GM19023 (cell line): ENCODE results near the gene AGAP1.
"Not testable (repeated sequence)": the region's sequence is repeated elsewhere in the genome, so short reads cannot be mapped to it uniquely, and the experiment has no call there.

Source experiments
- ATAC-seq: cut with Tn5 transposase; IDR thresholded peaks from one replicate; pipeline ENCODE4 v1.9.1; 2021; ENCODE audit warnings: mild to moderate bottlenecking, moderate library complexity; ENCODE audit not compliant: unreplicated experiment

AGAP1 gene

DNA sequence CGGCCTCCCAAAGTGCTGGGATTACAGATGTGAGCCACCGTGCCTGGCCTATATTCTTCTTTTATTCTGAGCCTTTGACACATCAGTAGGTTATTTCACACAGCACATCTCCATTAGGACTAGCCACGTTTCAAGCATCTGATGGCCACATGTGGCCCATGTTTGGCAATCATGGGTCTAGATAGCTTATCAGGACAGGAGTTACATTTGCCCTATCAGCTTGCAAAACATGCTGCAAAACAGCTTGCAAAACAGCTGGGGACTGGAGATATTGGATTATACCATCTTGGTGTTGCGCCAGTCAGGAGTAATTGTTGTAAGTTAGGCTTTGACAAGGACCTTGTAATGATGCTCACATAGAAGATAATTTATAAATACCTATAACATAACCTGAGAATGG lies 579.4 kb downstream of the AGAP1 start:
- no peak for ATAC-seq

DNA sequence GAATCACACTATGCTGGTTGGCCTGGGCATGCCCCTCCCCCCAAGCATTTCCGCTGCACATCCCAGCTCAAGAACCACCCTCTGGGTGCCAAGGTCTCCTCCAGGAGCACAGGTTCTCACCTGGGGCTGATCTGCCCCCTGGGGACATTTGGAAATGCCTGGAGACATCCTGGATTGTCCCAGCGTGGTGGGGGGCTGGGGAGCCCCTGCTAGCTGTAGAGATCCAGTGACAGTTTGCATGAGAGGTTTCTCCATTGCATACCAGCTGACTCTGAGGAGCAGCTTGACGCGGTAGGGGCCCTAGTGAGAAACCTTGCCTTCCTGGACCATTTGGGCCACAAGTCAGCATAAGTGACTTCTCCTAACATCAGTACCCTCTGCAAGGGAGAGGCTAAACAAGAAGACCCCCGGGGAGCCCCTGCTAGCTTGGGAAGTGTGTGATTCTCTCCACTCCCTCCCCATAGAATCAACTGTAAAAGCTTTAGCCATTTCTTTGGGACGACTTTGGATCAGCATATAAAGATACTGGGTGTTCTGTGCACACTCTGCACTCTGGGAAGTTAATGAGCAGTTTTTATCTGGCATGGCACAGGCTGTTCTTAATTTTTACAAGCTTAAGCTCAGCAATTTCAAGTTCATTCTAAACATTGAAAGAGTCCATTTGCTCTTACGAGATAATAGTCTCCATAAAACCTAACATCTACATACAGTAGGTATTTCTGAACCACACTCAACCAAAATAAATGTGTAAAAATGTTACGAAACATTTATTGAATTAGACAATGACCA lies 580.2 kb downstream of the AGAP1 start:
- ATAC-seq: no peak

DNA sequence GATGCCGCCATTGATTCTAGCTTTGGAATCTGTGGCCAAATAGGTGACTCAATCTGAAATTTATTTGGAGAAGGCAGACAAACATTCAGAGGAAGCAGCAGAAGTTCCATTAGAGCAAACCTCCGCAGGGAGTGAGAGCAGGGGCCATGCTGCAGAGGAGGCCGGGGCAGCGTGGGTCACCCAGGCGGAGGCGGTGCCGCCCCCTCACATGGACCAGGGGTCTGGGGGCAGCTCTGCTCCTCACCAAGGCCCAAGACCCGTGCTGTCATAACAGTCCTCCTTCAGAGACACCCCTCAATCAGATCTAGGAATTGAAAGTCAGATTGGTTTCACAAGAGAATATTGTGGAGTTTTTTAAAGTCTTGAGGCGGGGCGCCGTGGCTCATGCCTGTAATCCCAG lies 582.0 kb downstream of the AGAP1 start:
- ATAC-seq: no peak

DNA sequence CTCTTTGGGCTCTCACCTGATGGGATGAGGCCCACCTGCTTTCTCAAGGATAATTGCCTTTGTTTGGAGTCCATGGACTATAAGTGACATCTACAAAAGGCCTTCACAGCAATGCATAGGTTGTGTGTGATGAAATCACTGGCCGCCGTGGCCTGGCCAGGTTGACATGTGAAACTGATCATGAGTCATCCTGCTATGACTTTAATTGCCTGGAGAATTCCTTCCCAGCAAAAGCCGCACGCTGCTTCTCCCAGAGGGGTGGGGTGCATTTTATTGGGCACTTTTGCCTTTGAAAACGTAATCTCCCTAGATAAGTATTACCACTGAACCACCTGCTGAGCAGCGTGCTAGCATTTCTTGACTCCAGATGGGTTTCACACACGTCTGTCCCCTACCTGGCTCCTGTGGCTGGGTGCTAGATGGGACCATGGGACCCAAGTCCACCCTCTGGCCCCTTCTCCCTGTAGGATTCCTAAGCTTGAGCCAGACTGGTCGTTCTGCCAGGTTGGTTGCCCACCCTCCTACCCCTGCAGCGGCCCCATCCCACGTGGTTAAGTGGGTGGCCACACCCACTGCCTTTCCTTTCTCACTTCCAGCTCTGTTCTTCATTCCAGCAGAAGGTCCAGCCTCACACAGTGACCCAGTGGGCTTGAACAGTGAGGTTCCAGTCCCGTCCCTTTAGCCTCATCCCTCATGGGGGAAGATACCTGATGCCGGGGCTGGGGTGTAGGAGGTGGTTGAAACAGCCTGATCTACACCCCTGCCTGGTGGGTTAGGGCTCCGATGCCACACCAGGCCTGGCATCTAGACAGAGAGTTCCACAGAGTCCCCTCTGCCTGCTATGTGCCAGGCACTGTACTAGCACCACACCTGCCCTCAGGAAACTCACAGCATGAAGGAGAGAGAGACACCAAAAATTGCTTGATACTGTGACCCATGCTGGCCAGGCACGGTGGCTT lies 584.7 kb downstream of the AGAP1 start:
- ATAC-seq: no peak

DNA sequence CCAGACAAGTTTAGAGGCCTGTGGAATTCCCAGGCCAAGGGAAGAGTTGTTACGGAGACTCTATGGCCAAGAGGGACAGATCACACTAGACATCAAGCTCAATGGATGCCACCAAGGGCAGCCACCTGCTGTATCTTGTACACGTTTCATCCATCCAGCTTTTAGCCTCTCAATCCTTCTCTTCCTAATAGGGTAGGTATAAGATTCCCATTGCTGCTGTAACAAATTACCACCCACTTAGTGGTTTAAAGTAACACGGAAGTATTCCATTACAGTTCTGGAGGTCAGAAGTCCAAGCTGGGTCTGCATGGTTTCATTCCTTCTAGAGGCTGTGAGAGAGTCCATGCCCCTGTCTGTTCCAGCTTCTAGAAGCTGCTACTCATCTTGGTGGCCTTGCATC lies 586.6 kb downstream of the AGAP1 start:
- no peak for ATAC-seq

DNA sequence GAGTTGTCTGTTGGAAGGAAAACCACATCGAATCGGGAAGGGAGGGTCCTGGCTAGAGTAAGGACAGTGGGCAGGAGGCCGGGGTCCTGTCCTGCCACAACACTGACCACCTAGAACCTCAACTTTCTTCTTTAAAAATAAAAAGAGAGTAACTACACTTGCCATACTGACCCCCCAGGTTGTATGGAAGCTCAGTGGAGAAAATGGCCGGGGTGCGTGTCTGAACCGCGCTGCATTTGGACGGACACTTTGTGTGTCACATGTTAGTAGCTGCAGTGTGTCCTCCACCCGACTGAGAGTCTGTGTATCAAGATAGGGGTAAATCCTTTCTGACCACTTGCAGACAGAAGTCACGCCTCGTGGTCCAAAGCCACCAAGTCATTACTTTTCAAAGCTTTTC lies 587.3 kb downstream of the AGAP1 start:
- ATAC-seq: no peak

DNA sequence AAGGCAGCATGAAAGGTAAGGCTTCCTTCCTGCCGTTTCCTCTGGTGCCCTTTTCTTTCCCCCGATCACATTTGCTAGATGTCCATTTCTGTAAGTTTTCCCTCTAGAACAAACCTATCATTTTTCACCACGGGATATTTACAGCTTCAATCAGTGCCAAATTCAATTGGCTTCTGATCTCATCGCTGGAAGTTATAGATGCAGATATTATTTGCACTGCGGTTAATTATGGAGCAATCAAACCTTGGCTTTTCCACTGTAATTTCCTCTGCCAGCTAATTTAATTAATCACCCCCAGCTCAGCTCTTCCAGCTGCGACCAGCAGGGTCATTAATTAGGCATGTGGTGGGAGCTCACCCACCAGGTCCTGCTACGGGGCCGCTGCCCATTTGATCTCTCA lies 588.2 kb downstream of the AGAP1 start:
- ATAC-seq: no peak

DNA sequence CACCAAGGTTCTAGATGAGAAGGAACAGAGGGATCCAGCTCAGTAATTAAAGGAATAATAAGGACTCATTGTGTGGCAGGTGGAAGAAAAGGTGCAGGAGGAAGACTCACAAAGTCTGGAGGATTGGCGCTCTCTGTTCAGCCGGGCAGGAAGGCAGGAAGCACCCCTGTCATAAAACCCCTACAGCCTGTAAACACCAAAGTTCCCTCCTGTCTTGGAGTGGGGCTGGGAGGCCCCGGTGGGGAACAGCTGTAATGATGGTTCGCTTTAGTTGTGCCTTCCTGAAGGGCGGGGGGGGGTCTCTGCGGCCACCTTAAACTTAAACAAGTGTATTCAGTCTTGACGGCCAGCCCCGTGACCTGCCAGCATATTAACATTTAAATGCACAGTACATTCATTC lies 590.1 kb downstream of the AGAP1 start:
- ATAC-seq: no peak

DNA sequence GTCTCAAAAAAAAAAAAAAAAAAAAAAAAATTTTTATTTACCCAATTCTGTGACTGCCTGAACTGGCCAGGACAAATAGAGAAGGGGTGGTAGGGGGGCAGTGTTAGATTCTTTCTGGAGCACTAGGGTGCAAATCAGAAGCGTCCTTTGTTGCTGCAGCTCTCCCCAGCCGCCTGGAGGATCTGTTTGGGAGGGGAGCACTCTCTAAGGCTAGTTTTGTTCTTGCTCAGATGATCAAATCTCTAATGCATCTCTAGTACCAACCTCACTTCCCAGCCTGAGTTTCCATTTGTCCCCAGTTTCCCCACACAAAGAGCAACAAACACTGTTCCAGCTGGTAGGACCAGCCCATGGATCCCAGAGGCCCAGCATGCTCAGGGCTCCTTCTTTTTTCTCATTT lies 591.4 kb downstream of the AGAP1 start:
- no peak for ATAC-seq

DNA sequence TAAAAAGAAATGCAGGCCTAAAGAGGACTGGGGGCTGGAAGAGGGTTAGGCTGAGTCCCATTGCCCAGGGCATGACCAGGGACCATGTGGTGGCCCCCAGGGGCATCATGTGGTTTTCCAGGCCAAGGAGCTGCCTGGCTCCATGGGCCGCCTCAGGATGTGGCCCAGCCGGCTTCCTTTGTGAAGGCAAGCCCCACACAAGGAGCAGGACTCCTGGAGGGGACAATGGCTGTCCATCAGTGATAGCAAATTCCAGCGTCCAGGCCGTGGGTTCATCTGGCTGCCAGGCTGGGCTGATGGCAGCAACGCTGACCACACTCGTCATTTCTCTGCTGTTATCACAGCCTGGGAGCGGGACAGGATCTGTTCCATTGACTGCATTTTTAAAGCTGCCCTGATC lies 591.8 kb downstream of the AGAP1 start:
- no peak for ATAC-seq

DNA sequence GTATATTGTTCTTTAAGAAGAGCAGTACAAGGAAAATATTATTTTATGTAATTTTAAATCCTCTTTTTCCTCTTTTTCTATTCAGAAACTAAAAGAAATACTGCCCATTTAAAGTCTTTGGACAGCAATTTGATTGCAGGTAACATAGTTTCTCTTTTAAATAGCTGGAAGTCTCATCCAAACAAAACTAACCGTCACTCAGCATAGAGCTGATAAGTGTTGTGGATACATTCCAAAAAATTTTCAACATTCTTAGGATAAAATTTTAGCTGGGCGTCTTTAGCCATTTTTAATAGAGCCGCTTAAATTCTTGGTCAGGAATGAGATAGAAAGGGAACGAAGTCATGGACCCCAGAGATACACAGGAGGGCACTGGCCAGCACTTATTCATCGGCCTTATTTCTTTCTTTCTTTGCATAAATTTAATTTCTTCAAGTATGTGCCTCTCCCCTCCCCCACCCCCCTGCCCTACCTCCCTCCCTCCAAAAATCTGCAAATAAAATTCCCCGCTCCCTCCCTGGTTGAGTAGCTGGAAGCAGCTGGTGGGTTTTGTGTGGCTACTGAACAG lies 592.6 kb downstream of the AGAP1 start:
- ATAC-seq: no peak

DNA sequence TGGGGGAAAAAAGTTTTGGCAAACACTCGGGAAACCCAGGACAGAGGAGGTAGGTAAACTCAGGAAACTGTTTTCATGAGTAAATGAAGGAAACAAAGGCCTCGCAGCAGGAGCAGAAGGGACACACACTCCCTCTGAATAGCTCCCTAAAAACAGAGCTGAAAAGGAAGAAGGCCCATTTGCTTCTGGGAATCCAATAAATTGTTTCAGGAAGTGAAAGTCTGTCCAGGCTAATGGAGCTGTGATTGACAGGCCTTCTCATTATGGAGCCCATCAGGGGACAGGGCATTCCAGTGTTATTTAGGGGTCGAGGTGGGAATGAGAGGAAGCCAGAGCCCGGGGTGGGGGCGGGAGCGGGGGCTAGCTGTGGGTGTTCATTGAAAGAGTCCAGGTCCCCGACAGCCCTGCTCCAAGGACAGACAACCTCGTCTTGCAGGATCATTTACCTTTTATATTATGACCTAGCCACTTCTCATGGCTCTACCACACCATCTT lies 593.2 kb downstream of the AGAP1 start:
- no peak for ATAC-seq

DNA sequence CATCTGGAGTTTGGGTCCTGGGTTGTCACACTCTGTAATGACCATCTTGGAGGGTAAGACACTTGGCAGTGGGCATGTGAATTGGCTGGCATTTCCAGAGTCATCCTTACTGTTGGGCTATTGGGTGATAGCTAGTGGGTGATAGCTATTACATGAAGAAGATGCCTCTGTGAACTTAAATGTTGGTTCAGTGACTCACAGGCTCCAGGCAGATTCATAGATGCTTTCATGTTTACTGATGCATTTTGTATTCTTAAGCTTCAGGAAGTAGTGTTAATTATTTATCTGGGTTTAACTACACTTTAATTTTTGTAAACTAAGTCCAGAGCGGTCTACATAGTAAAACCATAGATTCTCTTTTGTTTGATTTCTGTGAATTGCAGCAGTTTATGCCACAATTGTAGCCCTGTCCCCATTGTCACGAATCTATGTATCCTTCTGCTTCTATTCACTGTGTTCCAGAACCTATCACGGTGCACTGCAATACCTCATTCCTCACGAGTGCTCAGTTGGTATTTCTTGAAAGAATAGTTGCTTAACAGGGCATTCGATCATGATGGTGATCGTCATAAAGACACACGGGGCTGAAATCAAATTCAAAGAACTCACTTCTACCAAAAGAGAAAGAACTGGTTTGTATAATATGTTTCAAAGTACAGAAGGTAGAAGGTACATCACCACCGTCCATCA lies 594.7 kb downstream of the AGAP1 start:
- no peak for ATAC-seq

DNA sequence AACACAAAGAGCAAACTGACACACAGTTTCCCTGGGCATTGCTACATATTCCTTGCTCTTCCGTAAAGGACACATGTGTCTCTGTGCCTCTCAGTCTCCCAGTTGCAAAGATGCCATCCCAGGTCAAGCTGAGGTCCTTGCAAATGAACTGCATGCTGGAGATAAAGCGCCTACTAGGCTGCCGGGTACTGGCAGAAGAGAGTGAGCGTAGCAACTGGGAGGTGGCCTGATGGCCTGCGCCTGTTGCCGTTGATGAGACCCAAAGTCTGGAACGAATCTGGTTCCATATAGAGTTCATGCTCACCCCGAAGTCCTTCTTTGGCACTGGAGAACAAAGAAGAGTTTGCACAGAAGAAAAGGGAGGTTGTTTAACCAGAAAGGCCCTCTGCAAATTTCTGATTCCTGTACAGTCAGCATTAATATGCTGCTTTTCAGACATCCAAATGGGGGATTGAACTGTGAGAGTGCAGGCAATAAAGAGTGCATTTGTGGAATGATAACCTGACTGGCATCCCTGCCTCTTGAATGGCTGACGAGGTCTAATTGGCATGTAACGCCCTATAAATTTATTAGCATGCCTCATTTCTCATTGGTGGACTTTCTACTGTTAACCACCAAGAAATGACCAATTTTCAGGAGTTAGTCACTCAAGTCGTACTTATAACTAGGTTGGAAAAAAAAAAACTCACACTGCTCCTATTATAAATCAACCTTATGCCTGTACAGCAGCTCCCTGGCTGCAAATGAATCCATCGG lies 595.6 kb downstream of the AGAP1 start:
- no peak for ATAC-seq

DNA sequence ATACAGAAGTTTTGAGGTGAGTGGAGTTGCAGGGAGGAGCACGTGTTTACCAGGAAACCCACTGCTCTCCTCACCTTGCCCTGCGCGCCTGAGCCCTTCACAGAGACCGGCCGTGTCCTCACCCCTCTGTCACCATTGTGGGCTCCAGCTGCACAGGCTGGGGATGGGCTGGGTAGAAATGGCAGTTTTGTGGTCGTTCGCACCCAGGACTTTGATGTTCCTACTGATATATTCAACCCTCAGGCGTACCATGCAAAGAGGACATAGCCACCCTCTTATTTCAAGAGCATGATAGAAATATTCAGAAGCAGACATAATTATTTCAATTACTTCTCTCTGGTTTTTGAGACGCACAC lies 596.2 kb downstream of the AGAP1 start:
- no peak for ATAC-seq

DNA sequence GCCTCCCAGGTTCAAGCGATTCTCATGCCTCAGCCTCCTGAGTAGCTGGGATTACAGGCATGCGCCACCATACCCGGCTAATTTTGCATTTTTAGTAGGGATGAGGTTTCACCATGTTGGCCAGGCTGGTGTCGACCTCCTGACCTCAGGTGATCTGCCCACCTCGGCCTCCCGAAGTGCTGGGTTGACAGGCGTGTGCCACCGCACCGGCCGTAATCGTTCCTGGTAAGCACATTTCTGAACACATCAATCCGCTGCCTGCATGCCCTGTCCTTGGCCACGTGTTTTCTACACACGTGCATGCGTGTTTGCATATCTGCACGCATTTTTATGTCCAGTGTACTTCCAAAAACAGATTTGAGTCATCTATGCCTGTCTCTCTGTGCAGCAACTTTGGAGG lies 597.0 kb downstream of the AGAP1 start:
- ATAC-seq: not testable (repeated sequence)

DNA sequence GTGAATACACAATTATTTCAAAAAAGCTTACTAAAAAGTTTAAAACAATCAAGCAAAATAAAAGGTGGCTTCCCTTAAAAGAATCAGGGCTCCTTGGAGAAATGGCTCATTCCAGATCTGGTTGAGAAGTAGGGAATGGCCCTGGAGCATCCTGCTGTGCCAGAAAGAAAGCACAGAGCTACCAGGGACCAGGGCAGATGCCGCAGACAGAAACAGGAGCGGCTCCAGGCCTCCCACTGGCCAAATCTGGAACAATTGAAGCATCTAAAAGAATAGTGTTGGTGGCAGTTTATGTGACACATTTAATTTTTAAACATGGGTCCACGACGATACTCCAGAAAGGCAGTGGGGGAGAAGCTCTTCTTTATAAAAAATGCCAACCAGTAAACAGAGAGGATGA lies 598.9 kb downstream of the AGAP1 start:
- no peak for ATAC-seq

DNA sequence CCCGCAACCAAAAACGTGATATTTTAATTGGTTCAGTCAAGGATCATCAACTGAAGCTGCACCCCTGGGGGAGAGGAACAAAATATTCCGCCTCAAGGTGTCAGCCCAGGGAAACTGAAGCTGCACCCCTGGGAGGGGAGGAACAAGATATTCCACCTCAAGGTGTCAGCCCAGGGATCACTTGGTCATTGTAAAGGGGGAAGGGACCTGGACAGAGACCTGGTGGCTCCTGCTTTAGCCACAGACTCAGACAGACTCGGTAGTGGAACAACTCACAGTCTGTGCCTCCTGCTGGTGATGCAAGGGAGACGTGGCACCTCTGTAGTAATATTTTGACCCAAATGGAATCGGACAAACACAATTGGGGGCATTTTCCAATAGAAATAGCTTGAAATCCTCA lies 599.3 kb downstream of the AGAP1 start:
- ATAC-seq: no peak

DNA sequence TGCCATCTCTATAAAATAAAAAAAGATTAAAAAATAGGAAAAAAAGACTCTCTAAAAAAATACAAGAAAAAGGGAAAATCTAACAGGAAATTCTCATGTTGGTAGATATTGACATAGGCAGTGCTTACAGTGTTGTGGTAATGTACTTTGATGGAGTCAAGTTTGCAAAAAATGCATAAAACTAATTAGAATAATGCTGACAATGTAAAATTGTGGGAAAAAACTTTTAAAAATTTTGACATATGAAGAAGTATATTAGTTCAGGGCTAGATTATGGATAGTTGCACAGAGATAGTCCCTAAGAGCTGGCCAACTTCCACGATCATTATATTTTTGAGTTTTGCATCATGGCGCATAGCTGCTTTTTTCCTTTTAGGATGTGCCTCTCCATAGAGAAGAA lies 601.7 kb downstream of the AGAP1 start:
- ATAC-seq: no peak

DNA sequence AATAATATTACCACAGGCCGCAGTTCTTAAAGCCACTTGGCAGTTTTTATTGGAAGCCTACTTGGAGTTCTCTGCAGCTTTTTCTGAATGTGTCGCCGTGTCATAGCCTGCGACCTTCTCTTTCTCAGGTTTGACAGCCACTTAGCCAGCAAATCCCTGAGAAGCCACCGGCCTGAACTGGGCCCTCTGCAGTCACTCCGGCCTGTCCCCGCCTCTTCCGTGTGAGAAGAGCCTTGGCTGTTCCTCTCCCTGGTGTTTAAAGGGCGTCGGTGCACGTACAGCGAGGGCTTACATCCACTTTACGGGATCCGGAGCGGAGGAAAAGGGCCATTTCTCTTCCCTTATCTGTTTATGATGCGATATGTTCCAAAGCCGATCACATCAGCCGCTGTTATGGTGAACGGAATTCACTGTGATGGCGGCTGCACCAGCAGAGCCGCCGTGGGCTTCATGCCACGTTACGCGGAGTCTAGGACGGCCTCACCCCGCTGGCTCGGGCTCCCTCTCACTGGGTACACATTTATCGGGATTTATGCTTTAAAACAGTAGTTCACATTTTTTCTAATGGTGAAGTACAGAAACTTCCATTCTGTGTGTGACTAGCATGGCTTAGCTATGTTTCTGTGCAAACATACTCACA lies 607.6 kb downstream of the AGAP1 start:
- no peak for ATAC-seq
